ENCODE results near the gene CSE1L.
"Not testable (repeated sequence)": the region's sequence is repeated elsewhere in the genome, so short reads cannot be mapped to it uniquely, and the experiment has no call there.

CSE1L gene

GRCh38 chr20:49063279-49063678, 17.2 kb downstream of the CSE1L start:
- DNase-seq = no peak

DNA sequence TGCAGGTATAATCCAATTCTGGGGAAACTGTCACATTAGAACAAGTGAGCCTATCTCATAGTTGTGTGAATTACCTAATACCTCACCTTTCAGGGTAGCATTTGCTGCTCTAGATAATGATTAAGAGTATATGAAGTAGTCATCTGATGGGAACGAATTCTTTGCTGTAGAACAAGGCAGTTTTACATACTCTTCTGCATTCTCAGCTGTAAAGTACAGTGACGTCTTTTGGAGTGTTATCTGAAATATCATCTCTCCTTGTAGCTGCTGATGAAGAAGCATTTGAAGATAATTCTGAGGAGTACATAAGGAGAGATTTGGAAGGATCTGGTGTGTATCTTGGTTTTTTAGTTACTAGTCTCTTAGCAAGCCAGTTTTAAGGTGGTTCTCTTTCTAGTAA, 28.4 kb downstream of the CSE1L start:
- no peak for DNase-seq

- DNase-seq = no peak
These were observed 32.2 kb downstream of the CSE1L start for GRCh38 chr20:49078310-49078709.

GRCh38 chr20:49082295-49082694, 36.2 kb downstream of the CSE1L start:
- DNase-seq = not testable (repeated sequence)

DNA sequence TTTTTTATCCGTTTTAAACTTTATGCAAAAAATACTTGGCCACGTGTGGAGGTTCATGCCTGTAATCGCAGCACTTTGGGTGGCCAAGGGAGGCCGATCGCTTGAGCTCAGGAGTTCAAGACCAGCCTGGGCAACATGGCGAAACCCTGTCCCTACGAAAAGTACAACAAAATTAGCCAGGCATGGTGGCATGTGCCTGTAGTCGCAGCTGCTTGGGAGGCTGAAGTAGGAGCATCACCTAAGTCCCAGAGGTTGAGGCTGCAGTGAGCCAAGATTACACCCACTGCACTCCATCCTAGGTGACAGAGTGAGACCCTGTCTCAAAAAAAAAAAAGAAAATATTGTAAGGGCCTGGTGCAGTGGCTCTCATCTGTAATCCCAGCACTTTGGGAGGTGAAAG, 45.0 kb downstream of the CSE1L start:
- no peak for DNase-seq

GRCh38 chr20:49091762-49092161, 45.6 kb downstream of the CSE1L start:
- no peak for DNase-seq

- DNase-seq = no peak
These were observed 50.2 kb downstream of the CSE1L start for GRCh38 chr20:49096203-49096730.

DNA sequence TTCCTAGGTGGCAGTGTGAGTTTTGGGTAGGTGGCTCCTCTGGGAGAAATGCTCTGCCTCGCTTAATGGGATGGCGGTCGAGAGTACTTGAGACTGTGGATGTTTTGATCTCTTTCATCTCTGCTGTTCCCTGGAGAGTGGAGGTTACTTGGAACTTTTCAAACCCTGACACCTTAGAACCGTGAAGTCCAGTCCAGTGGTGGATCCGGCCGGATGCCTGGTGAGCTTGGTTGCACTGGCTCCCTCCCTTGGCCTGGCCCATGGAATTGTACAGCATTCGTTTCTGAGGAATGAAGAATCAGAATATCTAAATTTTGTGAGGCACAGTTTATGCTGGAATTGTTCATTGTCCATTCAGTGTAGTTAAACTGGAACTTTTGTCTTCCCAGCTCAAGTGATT, 51.0 kb downstream of the CSE1L start:
- DNase-seq = no peak

DNA sequence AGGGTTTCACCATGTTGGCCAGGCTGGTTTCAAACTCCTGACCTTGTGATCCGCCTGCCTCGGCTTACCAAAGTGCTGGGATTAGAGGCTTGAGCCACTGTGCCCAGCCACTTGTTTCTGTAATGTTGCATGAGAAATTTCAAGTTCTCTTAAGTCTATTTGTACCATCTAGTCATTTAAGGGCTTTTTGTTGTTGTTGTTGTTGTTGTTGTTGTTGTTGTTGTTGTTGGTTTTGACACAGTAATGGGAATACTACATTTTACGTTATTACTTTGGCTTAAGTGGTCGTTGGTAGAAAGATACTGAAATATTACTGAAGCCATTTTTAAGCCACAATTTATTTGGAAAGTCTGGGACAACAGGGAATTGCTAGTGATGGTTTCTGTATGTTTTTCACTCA, 52.0 kb downstream of the CSE1L start:
- no peak for DNase-seq

GRCh38 chr20:49099011-49099410, 52.9 kb downstream of the CSE1L start:
- no peak for DNase-seq

- not testable (repeated sequence) for DNase-seq
These were observed 54.2 kb downstream of the CSE1L start for GRCh38 chr20:49100292-49100691.

GRCh38 chr20:49100972-49101371, 54.9 kb downstream of the CSE1L start:
- no peak for DNase-seq

GRCh38 chr20:49103019-49103418, 56.9 kb downstream of the CSE1L start:
- DNase-seq = no peak

GRCh38 chr20:49103647-49104364, 57.7 kb downstream of the CSE1L start:
- no peak for DNase-seq

DNA sequence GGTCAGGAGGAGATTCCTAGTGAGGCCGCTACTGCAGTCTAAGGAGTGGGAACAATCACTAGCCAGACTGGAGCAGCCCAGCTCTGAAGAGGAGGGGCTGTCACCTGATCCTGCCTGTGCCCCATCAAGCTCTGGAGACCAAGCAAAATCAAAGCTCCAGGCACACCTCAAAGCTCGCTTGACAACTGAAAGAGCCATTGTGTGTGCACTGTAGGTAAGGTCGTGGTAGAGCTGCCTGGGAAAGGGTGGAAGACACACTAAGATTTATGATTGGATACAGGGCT, 58.2 kb downstream of the CSE1L start:
- DNase-seq = no peak

GRCh38 chr20:49104979-49105547, 59.0 kb downstream of the CSE1L start:
- not testable (repeated sequence) for DNase-seq

GRCh38 chr20:49106328-49106727, 60.2 kb downstream of the CSE1L start:
- DNase-seq = no peak

DNA sequence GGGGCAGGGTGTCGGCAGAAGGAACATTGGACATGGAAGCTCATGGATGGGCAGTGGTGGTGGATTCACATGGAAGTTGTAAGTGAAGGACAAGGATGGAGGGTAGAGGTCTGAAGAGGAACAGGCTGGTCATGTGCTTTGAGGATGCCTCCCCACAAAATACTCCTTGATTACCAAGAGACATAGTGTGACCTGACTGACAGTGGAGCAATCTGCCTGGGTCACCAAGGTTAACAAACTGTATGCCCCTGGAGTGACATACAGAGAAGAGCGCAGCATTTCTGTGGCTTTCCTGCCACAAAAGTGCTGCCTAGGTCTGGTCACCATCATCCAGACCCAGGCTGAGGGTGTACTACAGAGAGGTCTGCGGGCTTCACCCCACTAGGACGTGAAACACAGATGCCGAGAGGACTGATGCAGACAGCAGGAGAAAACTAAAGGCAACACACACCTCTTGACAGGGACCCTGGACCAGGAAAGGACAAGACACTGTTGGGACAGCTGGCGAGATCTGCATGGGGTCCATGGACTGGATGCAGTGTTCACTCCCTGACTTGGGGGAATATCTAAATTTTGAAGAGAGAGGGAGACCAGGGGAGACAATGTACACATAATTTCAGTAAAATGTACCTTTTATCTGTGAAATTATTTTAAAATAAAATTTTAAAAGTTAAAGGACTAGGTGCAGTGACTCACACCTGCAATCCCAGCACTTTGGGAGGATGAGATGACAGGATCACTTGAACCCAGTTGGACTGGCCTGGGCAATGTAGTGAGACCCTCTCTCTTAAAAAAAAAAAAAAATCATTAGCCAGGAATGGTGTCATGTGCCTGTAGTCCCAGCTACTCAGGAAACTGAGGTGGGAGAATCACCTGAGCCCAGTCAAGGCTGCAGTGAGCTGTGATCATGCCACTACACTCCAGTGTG, 64.9 kb downstream of the CSE1L start:
- DNase-seq = no peak

- DNase-seq = no peak
These were observed 66.6 kb downstream of the CSE1L start for GRCh38 chr20:49112596-49113274.

GRCh38 chr20:49115564-49115963, 69.5 kb downstream of the CSE1L start:
- DNase-seq = no peak

DNA sequence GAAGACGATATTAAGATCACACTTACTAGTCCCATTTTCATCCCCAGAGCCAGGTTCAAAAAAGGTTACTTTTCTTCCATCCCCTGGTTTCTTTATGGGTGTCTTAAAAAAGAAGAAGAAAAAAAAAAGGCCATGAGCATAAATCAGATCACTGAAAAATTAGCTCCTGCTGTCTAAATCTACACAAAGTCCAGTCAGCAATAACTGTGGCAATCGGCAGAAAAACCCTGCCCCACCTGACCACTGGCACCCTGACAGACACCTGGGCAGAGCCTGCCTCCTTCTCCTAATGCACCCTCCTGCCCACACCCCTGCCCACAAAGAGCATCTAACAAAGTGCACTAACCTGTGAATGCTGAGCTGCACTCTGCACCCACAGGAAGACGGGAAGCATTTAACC, 72.2 kb downstream of the CSE1L start:
- DNase-seq = no peak

- no peak for DNase-seq
These were observed 73.9 kb downstream of the CSE1L start for GRCh38 chr20:49119988-49120387.

DNA sequence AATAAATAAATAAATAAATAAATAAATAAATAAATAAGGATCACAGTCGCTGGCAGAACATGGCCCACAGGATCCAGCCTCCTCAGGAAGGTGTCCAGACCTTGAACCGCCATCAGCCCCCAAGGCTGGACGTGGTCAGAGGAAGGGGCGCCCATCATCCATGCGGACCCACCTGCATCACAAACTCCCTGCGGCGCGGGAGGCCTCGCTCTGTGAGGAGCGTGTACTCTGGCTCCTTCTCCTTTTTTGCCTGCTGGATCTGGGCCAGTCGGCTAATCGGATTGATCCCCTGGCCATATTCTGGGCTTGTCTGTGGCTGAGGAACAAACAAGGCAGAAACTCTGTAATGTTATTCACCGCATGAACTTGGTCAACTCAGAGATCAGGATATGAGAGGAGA, 76.8 kb downstream of the CSE1L start:
- no peak for DNase-seq

All from midbrain (tissue), 1 donor.